ENCODE data around the gene CAMTA1. TPM values are rescaled to one million over a fixed set of nuclear protein-coding genes. Genes with fewer than 3 reads are reported as not detected.

Gene CAMTA1
- total RNA-seq, 5 donors from 2014 or later (not counting 1 experiment from before 2014, with no cell fraction given), result 29.7 to 37.4 (median 34.6) TPM

DNA sequence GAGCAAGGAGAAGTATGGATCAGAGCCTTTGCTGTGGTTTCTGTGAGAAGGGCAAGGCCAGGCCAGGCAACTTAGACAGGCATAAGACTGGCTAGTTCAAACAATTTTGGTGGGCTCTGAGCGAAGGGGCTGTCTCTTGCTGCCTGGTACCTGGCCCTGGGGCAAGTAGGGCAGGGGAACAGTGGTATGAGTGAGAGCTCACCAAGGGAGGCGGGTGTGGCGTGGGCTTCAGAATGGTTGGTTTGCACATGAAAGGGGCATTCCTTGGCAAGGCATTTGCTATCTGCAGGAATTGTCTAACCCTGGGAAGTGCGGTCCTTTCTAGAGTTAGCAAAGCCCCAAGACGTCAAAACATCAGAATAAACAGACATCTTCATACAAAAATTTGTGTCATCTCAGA lies 210.5 kb downstream of the CAMTA1 start:
- Histone ChIP-seq H3K27me3 (replicated peaks in 1 of 2; ENCODE audit: control insufficient read depth in 2 of 2, extremely low read depth in 1 of 2, insufficient read depth in 2 of 2, low read length in 1 of 2) (peaks cover 0 to 16% of the 10 kb centered on the region in 2 experiments), H3K27ac (ENCODE audit: low read length) (no peak overlapping the region), H3K36me3 (ENCODE audit: control insufficient read depth in 2 of 2, extremely low read depth in 1 of 2, insufficient read depth in 1 of 2, low read length in 1 of 2) (no peaks in the 10 kb centered on the region), H3K4me1 (ENCODE audit: control insufficient read depth in 1 of 2, extremely low read depth in 1 of 2, insufficient read depth in 2 of 2, low read length in 2 of 2) (peaks cover 0 to 5% of the 10 kb centered on the region in 2 experiments), H3K4me3 (ENCODE audit: control insufficient read depth in 1 of 2, extremely low read depth in 1 of 2, low read length in 1 of 2) (no peak overlapping the region), H3K9me3 (no peaks in the 10 kb centered on the region)
- Mint-ChIP-seq H3K36me3 (no peaks in the 10 kb centered on the region), H3K27me3 (peaks cover 3 to 15% of the 10 kb centered on the region in 2 donors), H3K4me1 (peaks cover 0 to 3% (median 0%) of the 10 kb centered on the region in 3 donors), H3K27ac (no peak overlapping the region), H3K4me3 (no peak overlapping the region), H3K9me3 (peaks cover 0 to 6% (median 0%) of the 10 kb centered on the region in 3 donors)
- ATAC-seq (replicated peaks in 1 of 4) (no peak), DNase-seq (no peak)
- 96% methylated on average over 2 of the region's 5 CpGs for WGBS (ENCODE audit: insufficient coverage)
- CTCF ChIA-PET, result no interaction called here
- POLR2A ChIA-PET, result no interaction called here

DNA sequence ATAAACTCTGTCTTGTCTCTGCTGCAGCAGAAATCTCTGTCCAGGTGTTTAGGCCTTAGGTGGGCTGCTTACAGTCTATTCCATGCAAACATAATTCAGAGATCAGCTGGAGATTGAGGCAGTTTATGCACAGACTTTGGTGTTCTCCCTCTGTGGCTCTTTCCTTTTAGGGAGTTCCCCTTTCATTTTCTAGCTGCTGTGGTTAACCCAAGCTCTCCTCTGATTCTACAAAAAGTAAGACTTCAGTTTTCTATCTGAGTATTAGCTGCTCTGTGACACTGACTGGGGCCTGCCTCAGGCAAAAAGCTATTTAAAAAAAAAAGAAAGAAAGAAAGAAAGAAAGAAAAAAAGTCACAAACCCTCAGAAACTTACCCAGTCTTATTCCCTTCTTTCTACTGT lies 211.1 kb downstream of the CAMTA1 start:
- Histone ChIP-seq H3K27ac (ENCODE audit: low read length) (no peak overlapping the region), H3K36me3 (ENCODE audit: control insufficient read depth in 2 of 2, extremely low read depth in 1 of 2, insufficient read depth in 1 of 2, low read length in 1 of 2) (no peaks in the 10 kb centered on the region), H3K9me3 (no peaks in the 10 kb centered on the region), H3K4me3 (ENCODE audit: control insufficient read depth in 1 of 2, extremely low read depth in 1 of 2, low read length in 1 of 2) (no peak overlapping the region), H3K4me1 (ENCODE audit: control insufficient read depth in 1 of 2, extremely low read depth in 1 of 2, insufficient read depth in 2 of 2, low read length in 2 of 2) (peaks cover 0 to 5% of the 10 kb centered on the region in 2 experiments), H3K27me3 (replicated peaks in 1 of 2; ENCODE audit: control insufficient read depth in 2 of 2, extremely low read depth in 1 of 2, insufficient read depth in 2 of 2, low read length in 1 of 2) (peaks cover 0 to 16% of the 10 kb centered on the region in 2 experiments)
- POLR2A ChIA-PET, result no interaction called here
- peak in 1 of 35 experiments; percentile 11 for DNase-seq
- CTCF ChIA-PET, result interaction anchor here in 1 of 2 donors (0.7 kb wide), 1 partner anchor 392 kb away, joined by 3 read pairs; no protein-coding TSS in a partner anchor
- peaks cover 0 to 6% (median 0%) of the 10 kb centered on the region in 3 donors for H3K9me3 Mint-ChIP-seq
- no peak overlapping the region for H3K4me3 Mint-ChIP-seq
- no peaks in the 10 kb centered on the region for H3K36me3 Mint-ChIP-seq
- no peak overlapping the region for H3K27ac Mint-ChIP-seq
- H3K4me1 Mint-ChIP-seq, result peaks cover 0 to 3% (median 0%) of the 10 kb centered on the region in 3 donors
- H3K27me3 Mint-ChIP-seq, result peaks cover 6 to 15% of the 10 kb centered on the region in 2 donors
- peak in 1 of 4 experiments; percentile 47 for ATAC-seq (replicated peaks in 1 of 4)

DNA sequence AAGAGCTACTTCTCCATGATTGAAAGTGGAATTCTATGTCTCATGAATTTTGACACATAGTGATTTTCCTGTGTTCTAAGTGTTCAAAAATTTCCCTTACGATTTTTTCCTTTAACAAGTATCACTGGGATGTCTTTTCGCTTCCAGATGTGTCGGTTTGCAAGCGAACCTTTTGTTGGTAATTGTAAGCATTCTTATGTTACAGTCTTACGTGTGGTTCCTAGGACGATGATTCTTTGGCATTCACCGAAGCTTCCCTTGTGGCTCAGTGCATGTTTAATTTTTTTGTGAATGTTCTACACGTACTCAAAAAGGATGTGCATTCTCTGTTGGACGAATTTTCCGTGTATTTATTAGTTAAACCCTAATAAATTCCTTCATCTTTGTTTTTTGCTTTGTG lies 211.6 kb downstream of the CAMTA1 start:
- Histone ChIP-seq H3K27ac (ENCODE audit: low read length) (no peak overlapping the region), H3K36me3 (ENCODE audit: control insufficient read depth in 2 of 2, extremely low read depth in 1 of 2, insufficient read depth in 1 of 2, low read length in 1 of 2) (no peaks in the 10 kb centered on the region), H3K9me3 (no peaks in the 10 kb centered on the region), H3K27me3 (replicated peaks in 1 of 2; ENCODE audit: control insufficient read depth in 2 of 2, extremely low read depth in 1 of 2, insufficient read depth in 2 of 2, low read length in 1 of 2) (peaks cover 0 to 14% of the 10 kb centered on the region in 2 experiments), H3K4me1 (ENCODE audit: control insufficient read depth in 1 of 2, extremely low read depth in 1 of 2, insufficient read depth in 2 of 2, low read length in 2 of 2) (peaks cover 0 to 5% of the 10 kb centered on the region in 2 experiments), H3K4me3 (ENCODE audit: control insufficient read depth in 1 of 2, extremely low read depth in 1 of 2, low read length in 1 of 2) (no peak overlapping the region)
- DNase-seq, result no peak
- POLR2A ChIA-PET, result no interaction called here
- H3K4me1 Mint-ChIP-seq, result peaks cover 0 to 3% (median 0%) of the 10 kb centered on the region in 3 donors
- no peak overlapping the region for H3K27ac Mint-ChIP-seq
- peaks cover 7 to 15% of the 10 kb centered on the region in 2 donors for H3K27me3 Mint-ChIP-seq
- ATAC-seq (replicated peaks in 1 of 4), result no peak
- H3K9me3 Mint-ChIP-seq, result peaks cover 0 to 6% (median 0%) of the 10 kb centered on the region in 3 donors
- CTCF ChIA-PET, result interaction anchor here in 1 of 2 donors (0.7 kb wide), 1 partner anchor 391 kb away, joined by 3 read pairs; no protein-coding TSS in a partner anchor
- H3K4me3 Mint-ChIP-seq, result no peak overlapping the region
- H3K36me3 Mint-ChIP-seq, result no peaks in the 10 kb centered on the region
- WGBS (ENCODE audit: insufficient coverage), result 90% methylated on average over 2 of the region's 10 CpGs

DNA sequence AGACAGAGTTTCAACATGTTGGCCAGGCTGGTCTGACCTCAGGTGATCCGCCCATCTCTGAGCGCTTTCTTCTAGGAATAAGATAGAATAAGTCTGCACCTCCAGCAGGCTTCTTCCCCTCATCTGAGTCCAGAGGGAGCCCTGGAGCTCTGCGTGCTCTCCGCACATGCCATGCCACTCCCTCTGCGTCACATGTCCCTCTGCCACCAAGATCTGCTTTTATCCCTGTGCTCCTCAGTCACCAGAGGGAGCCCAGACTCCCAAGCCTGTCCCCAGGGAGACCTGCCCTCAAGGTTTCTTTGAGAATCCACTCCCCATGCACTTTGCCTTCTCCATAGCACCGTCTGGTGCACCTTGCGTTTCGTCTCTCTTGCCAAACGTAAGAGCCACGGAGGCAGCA lies 213.0 kb downstream of the CAMTA1 start:
- Histone ChIP-seq H3K9me3 (no peaks in the 10 kb centered on the region), H3K27me3 (replicated peaks in 1 of 2; ENCODE audit: control insufficient read depth in 2 of 2, extremely low read depth in 1 of 2, insufficient read depth in 2 of 2, low read length in 1 of 2) (peaks cover 0 to 11% of the 10 kb centered on the region in 2 experiments), H3K4me3 (ENCODE audit: control insufficient read depth in 1 of 2, extremely low read depth in 1 of 2, low read length in 1 of 2) (no peak overlapping the region), H3K27ac (ENCODE audit: low read length) (no peak overlapping the region), H3K36me3 (ENCODE audit: control insufficient read depth in 2 of 2, extremely low read depth in 1 of 2, insufficient read depth in 1 of 2, low read length in 1 of 2) (no peaks in the 10 kb centered on the region), H3K4me1 (ENCODE audit: control insufficient read depth in 1 of 2, extremely low read depth in 1 of 2, insufficient read depth in 2 of 2, low read length in 2 of 2) (peaks cover 0 to 5% of the 10 kb centered on the region in 2 experiments)
- Mint-ChIP-seq H3K36me3 (no peaks in the 10 kb centered on the region), H3K9me3 (peaks cover 0 to 6% (median 0%) of the 10 kb centered on the region in 3 donors), H3K27me3 (peaks cover 8 to 15% of the 10 kb centered on the region in 2 donors), H3K4me1 (peaks cover 0 to 3% (median 0%) of the 10 kb centered on the region in 3 donors), H3K4me3 (no peak overlapping the region), H3K27ac (no peak overlapping the region)
- ChIA-PET CTCF (interaction anchor here in 1 of 2 donors (1.0 kb wide), 1 partner anchor 532 kb away, joined by 4 read pairs; no protein-coding TSS in a partner anchor), POLR2A (no interaction called here)
- ATAC-seq (replicated peaks in 1 of 4) (no peak), DNase-seq (no peak)
- 87% methylated on average over 6 of the region's 10 CpGs for WGBS (ENCODE audit: insufficient coverage)

DNA sequence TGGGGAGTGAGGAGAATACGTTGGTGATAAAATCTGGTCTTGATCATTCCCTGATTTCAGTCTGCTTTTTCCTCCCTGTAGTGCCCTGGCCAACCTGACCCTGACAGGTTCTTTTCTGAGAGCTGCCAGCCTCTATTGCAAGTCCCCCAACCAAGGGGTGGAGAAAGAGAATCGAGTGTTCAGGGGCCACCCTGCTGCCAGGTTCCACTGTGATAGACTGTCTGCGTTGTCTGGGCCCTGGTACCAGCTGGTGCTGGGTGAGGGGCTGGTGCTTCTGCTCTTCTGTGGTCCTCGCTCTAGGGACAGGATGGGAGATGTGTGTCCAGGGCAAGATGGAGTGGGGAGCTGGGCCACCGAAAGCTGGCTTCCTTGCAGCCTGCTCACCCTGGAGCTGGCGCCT lies 214.6 kb downstream of the CAMTA1 start:
- 78% methylated on average over 3 of the region's 6 CpGs for WGBS (ENCODE audit: insufficient coverage)
- no peak overlapping the region for H3K27ac Mint-ChIP-seq
- ChIA-PET CTCF (no interaction called here), POLR2A (interaction anchor here in 1 of 2 donors (0.6 kb wide), 1 partner anchor 95 kb away, joined by 6 read pairs; no protein-coding TSS in a partner anchor)
- Histone ChIP-seq H3K27me3 (replicated peaks in 1 of 2; ENCODE audit: control insufficient read depth in 2 of 2, extremely low read depth in 1 of 2, insufficient read depth in 2 of 2, low read length in 1 of 2) (peaks cover 0 to 11% of the 10 kb centered on the region in 2 experiments), H3K4me3 (ENCODE audit: control insufficient read depth in 1 of 2, extremely low read depth in 1 of 2, low read length in 1 of 2) (no peak overlapping the region), H3K36me3 (ENCODE audit: control insufficient read depth in 2 of 2, extremely low read depth in 1 of 2, insufficient read depth in 1 of 2, low read length in 1 of 2) (no peaks in the 10 kb centered on the region), H3K4me1 (ENCODE audit: control insufficient read depth in 1 of 2, extremely low read depth in 1 of 2, insufficient read depth in 2 of 2, low read length in 2 of 2) (peaks cover 0 to 5% of the 10 kb centered on the region in 2 experiments), H3K27ac (ENCODE audit: low read length) (no peak overlapping the region), H3K9me3 (no peaks in the 10 kb centered on the region)
- no peak overlapping the region for H3K4me3 Mint-ChIP-seq
- no peaks in the 10 kb centered on the region for H3K36me3 Mint-ChIP-seq
- H3K9me3 Mint-ChIP-seq, result no peaks in the 10 kb centered on the region
- peaks cover 0 to 3% (median 0%) of the 10 kb centered on the region in 3 donors for H3K4me1 Mint-ChIP-seq
- DNase-seq (no peak), ATAC-seq (replicated peaks in 1 of 4) (no peak)
- H3K27me3 Mint-ChIP-seq, result peaks cover 12 to 15% of the 10 kb centered on the region in 2 donors

DNA sequence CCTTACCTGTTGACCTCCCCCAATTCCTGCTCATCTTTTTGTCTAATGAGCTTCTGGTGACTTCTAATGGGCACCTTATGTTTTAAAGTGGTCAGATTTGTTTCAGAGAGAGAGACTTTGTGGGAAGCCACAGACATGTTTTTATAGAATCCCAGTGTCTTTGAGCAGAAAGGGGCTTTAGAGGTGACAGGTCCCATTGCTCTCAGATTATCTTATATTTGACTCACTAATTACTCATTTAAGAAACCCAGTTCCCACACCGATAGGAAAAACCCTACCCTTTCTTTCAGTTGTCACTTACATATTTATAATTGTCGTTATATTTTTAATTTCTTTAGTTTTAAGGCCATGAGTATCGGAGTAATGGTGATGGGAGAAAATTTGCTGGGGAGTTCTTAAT lies 215.5 kb downstream of the CAMTA1 start:
- no peak overlapping the region for H3K4me3 Mint-ChIP-seq

More for the DNA sequence above, 215.5 kb downstream of the CAMTA1 start:
- H3K4me1 ChIP-seq (ENCODE audit: control insufficient read depth in 1 of 2, extremely low read depth in 1 of 2, insufficient read depth in 2 of 2, low read length in 2 of 2), result peaks cover 0 to 5% of the 10 kb centered on the region in 2 experiments
- peaks cover 0 to 3% (median 0%) of the 10 kb centered on the region in 3 donors for H3K4me1 Mint-ChIP-seq
- no peak overlapping the region for H3K27ac Mint-ChIP-seq
- no peak overlapping the region for H3K4me3 ChIP-seq (ENCODE audit: control insufficient read depth in 1 of 2, extremely low read depth in 1 of 2, low read length in 1 of 2)
- CTCF ChIA-PET, result no interaction called here
- H3K27me3 ChIP-seq (replicated peaks in 1 of 2; ENCODE audit: control insufficient read depth in 2 of 2, extremely low read depth in 1 of 2, insufficient read depth in 2 of 2, low read length in 1 of 2), result peaks cover 0 to 7% of the 10 kb centered on the region in 2 experiments
- ATAC-seq (replicated peaks in 1 of 4), result no peak
- H3K27me3 Mint-ChIP-seq, result peaks cover 9 to 13% of the 10 kb centered on the region in 2 donors
- H3K27ac ChIP-seq (ENCODE audit: low read length), result no peak overlapping the region
- DNase-seq, result no peak
- POLR2A ChIA-PET, result no interaction called here
- WGBS (ENCODE audit: insufficient coverage), result no CpG with 5 or more reads among the region's 3 CpGs
- H3K36me3 ChIP-seq (ENCODE audit: control insufficient read depth in 2 of 2, extremely low read depth in 1 of 2, insufficient read depth in 1 of 2, low read length in 1 of 2), result no peaks in the 10 kb centered on the region
- no peaks in the 10 kb centered on the region for H3K36me3 Mint-ChIP-seq
- H3K9me3 ChIP-seq, result no peaks in the 10 kb centered on the region
- no peaks in the 10 kb centered on the region for H3K9me3 Mint-ChIP-seq

Measured in T-cell (primary cell).